Heart left ventricle (tissue), 16 donors: ENCODE data around the gene C5AR2. TPM values are rescaled to one million over a fixed set of nuclear protein-coding genes. Genes with fewer than 3 reads are reported as not detected.
"Not testable (repeated sequence)": the region's sequence is repeated elsewhere in the genome, so short reads cannot be mapped to it uniquely, and the experiment has no call there.

ENCODE experiments used
- ATAC-seq, 4 donors: fragments of 200-7000 bp; cut with Tn5 transposase; one replicate each; pipeline ENCODE4 v1.9.1; 2020 to 2022; ENCODE audit warnings: moderate library complexity in 4 of 4, mild to moderate bottlenecking in 3 of 4, moderate number of reproducible peaks in 1 of 4
- DNase-seq, 5 donors: peaks; one replicate each; pipeline ENCODE4 v3.0.0-alpha.2; 2020
- H3K27ac ChIP-seq, 12 donors: fragments of 200-600 bp; sonication (generic) in 4 of 12; one replicate each; pipeline versions ENCODE4 v1.5.0 to v1.8.0; 2016 to 2022; ENCODE audit warnings: mild to moderate bottlenecking in 2 of 12
- H3K27me3 ChIP-seq, 9 donors: fragments of 200-600 bp; sonication (generic) in 2 of 9; one replicate each; pipeline versions ENCODE4 v1.5.1 to v1.8.0; 2016 to 2022; ENCODE audit warnings: mild to moderate bottlenecking in 3 of 9
- H3K36me3 ChIP-seq, 9 donors: fragments of 200-600 bp; sonication (generic) in 2 of 9; one replicate each; pipeline versions ENCODE4 v1.5.0 to v1.8.0; 2018 to 2022; ENCODE audit warnings: mild to moderate bottlenecking in 2 of 9
- H3K4me1 ChIP-seq, 12 donors: fragments of 200-600 bp; sonication (generic) in 4 of 12; one replicate each; pipeline versions ENCODE4 v1.5.0 to v1.8.0; 2016 to 2022; ENCODE audit warnings: mild to moderate bottlenecking in 3 of 12
- H3K4me3 ChIP-seq, 12 donors: fragments of 200-600 bp; sonication (generic) in 4 of 12; one replicate each; pipeline versions ENCODE4 v1.5.0 to v1.8.0; 2017 to 2022; ENCODE audit warnings: mild to moderate bottlenecking in 9 of 12, moderate library complexity in 4 of 12
- H3K9me3 ChIP-seq, 12 donors: fragments of 200-600 bp; sonication (generic) in 4 of 12; one replicate each; pipeline versions ENCODE4 v1.5.0 to v1.8.0; 2016 to 2022; ENCODE audit warnings: mild to moderate bottlenecking in 1 of 12
- CTCF ChIP-seq, 12 donors: fragments of 200-600 bp; sonication (generic) in 4 of 12; IDR thresholded peaks; one replicate each; pipeline versions ENCODE4 v1.5.0 to v1.8.0; 2018 to 2022; ENCODE audit warnings: antibody characterized with exemption in 12 of 12, mild to moderate bottlenecking in 5 of 12
- POLR2A ChIP-seq, 2 donors: fragments of 450-650 bp; IDR thresholded peaks; one replicate each; pipeline ENCODE4 v1.6.1; 2017; ENCODE audit warnings: antibody characterized with exemption in 2 of 2, mild to moderate bottlenecking in 2 of 2, moderate library complexity in 2 of 2
- WGBS, 4 donors: extraction: QIAGEN DNeasy Blood & Tissue Kit in 2 of 4; methylation state at CpG; one replicate each; pipeline versions ENCODE4 v1.1.5 to v1.1.7; 2013 to 2018; 5-methylcytosine and 5-hydroxymethylcytosine counted together
- intact Hi-C, 10 donors: fragments of 100-400 bp; cut with DNase I; formaldehyde crosslinking; loops; one replicate each; pipeline versions ENCODE4 v1.11.1 to v1.14.2; 2022
- polyA plus RNA-seq, 2 donors: library from polyadenylated mRNA; stranded (reverse); fragments of 200-250 nt; gene quantifications; one replicate each; pipeline ENCODE4 v1.2.3, GENCODE V29; 2013
- total RNA-seq, 9 donors: library from RNA; depleted of rRNA in 2 of 9; stranded (reverse); fragments of >200 nt in 2 of 9; fragmentation: NEBNext Ultra II Directional in 3 of 9; extraction: Animal tissue kit (Norgen Biotek cat#: 25700) in 3 of 9; gene quantifications; one replicate each; pipeline versions ENCODE4 v1.1.0 to v1.2.4, GENCODE V29; 2016 to 2023
- donor health status: ischemic (EF 13 %, LVEDD 7.1; RV severe dilation, severe dysfunction).
- donor health status: healthy with polysubstance abuse.
- donor health status: DM: no; HTN: yes; CAD: no.
- donor health status: DM: no; HTN: no; CAD: no.
- donor health status: ischemic (EF 25% LVEDD 6.9; RV normal size, moderate dysfunction).
- donor health status: ischemic (EF 25% LVEDD 5.7; RV mildly dilated, moderate dysfunction).
- donor health status: healthy.
- donor health status: DM: yes; HTN: yes; CAD: no.
- donor health status: ischemic (EF 35%, LVEDD 5.7; RV mildly dilated, moderate dysfunction).
- donor health status: nonischemic (EF 11% LVEDD 7.7; RV severe dilation, severe dysfunction).
- donor health status: DM: yes; HTN: yes; CAD: no.
- donor health status: PGD.
- donor health status: ischemic (EF 29% LVEDD 5.4; RV normal size, mild dysfunction).
- donor health status: nonischemic (EF 23%, LVEDD 6.1; RV moderate dilation, normal function).

Gene C5AR2
- total and polyA plus RNA-seq, 11 donors: 0.12 to 3.3 (median 0.55) TPM

GRCh38 chr19:47380559-47380958 is 48.6 kb downstream of the C5AR2 start:
- WGBS, 4 donors: 73 to 89% (median 87%) methylated on average over 5 to 6 of the region's 6 CpGs
- Histone ChIP-seq H3K4me1 (peaks cover 0 to 27% (median 4%) of the 10 kb centered on the region in 12 donors), H3K9me3 (no peaks in the 10 kb centered on the region), H3K27me3 (no peaks in the 10 kb centered on the region), H3K4me3 (no peak overlapping the region), H3K27ac (no peak overlapping the region), H3K36me3 (peaks cover 0 to 65% (median 49%) of the 10 kb centered on the region in 9 donors)
- DNase-seq (no peak), ATAC-seq (no peak)
- intact Hi-C loops: no loop called here
- TF ChIP-seq CTCF (IDR thresholded peaks at IDR 0.05) (no peak), POLR2A (IDR thresholded peaks at IDR 0.05) (no peak)

GRCh38 chr19:47381121-47381520 is 49.1 kb downstream of the C5AR2 start:
- ATAC-seq: no peak
- Histone ChIP-seq H3K27me3 (no peaks in the 10 kb centered on the region), H3K27ac (no peak overlapping the region), H3K36me3 (peaks cover 0 to 60% (median 44%) of the 10 kb centered on the region in 9 donors), H3K9me3 (no peaks in the 10 kb centered on the region), H3K4me1 (peaks cover 0 to 27% (median 4%) of the 10 kb centered on the region in 12 donors), H3K4me3 (no peak overlapping the region)
- DNase-seq: no peak
- WGBS, 4 donors: 93 to 96% (median 95%) methylated on average over 10 to 14 of the region's 14 CpGs
- no peak for TF ChIP-seq CTCF (IDR thresholded peaks at IDR 0.05)
- intact Hi-C loops: no loop called here

GRCh38 chr19:47381653-47382279 is 49.8 kb downstream of the C5AR2 start:
- TF ChIP-seq POLR2A (IDR thresholded peaks at IDR 0.05) (no peak), CTCF (IDR thresholded peaks at IDR 0.05) (no peak)
- peaks cover 0 to 27% (median 4%) of the 10 kb centered on the region in 12 donors for H3K4me1 ChIP-seq
- no peaks in the 10 kb centered on the region for H3K9me3 ChIP-seq
- peak overlapping the region in 1 of 12 donors; percentile 42 for H3K27ac ChIP-seq
- no peak for ATAC-seq
- H3K4me3 ChIP-seq: no peak overlapping the region
- intact Hi-C loops: no loop called here
- peak in 1 of 5 donors; percentile 73 for DNase-seq
- no peaks in the 10 kb centered on the region for H3K27me3 ChIP-seq
- 75 to 98% (median 85%) methylated on average over 5 to 11 of the region's 11 CpGs for WGBS, 4 donors
- H3K36me3 ChIP-seq: peaks cover 0 to 53% (median 37%) of the 10 kb centered on the region in 9 donors

- ATAC-seq, H3K4me3 ChIP-seq, H3K27me3 ChIP-seq, H3K9me3 ChIP-seq, DNase-seq, intact Hi-C loops: not testable (repeated sequence)
- WGBS, 4 donors: 76 to 88% (median 84%) methylated on average over 5 of the region's 5 CpGs
- Histone ChIP-seq H3K36me3 (peaks cover 0 to 37% (median 31%) of the 10 kb centered on the region in 9 donors), H3K4me1 (peaks cover 0 to 38% (median 0%) of the 10 kb centered on the region in 12 donors), H3K27ac (peak overlapping the region in 1 of 12 donors; percentile 42)
Observed at GRCh38 chr19:47383890-47384289, 51.9 kb downstream of the C5AR2 start.

- intact Hi-C loops, ATAC-seq, H3K9me3 ChIP-seq, H3K27ac ChIP-seq, H3K27me3 ChIP-seq, H3K4me3 ChIP-seq, DNase-seq: not testable (repeated sequence)
- Histone ChIP-seq H3K4me1 (peaks cover 0 to 45% (median 0%) of the 10 kb centered on the region in 12 donors), H3K36me3 (peaks cover 0 to 32% (median 27%) of the 10 kb centered on the region in 9 donors)
- WGBS, 4 donors: 81 to 92% (median 86%) methylated on average over 4 of the region's 4 CpGs
Observed at GRCh38 chr19:47384533-47384932, 52.6 kb downstream of the C5AR2 start.

DNA sequence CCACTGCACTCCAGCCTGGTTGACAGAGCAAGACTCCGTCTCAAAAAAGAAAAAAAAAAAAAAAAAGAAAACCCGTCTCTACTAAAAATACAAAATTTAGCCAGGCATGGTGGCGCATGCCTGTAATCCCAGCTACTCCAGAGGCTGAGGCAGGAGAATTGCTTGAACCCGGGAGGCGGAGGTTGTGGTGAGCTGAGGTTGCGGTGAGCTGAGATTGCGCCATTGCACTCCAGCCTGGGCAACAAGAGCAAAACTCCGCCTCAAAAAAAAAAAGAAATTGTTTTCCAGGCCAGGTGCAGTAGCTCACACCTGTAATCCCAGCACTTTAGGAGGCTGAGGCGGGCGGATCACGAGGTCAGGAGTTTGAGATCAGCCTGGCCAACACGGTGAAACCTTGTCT is 54.6 kb downstream of the C5AR2 start:
- not testable (repeated sequence) for H3K27me3 ChIP-seq, ATAC-seq, H3K27ac ChIP-seq, DNase-seq, H3K9me3 ChIP-seq, H3K4me3 ChIP-seq
- WGBS, 4 donors: 82 to 90% (median 87%) methylated on average over 12 of the region's 12 CpGs
- peaks cover 0 to 47% (median 0%) of the 10 kb centered on the region in 12 donors for H3K4me1 ChIP-seq
- H3K36me3 ChIP-seq: peaks cover 0 to 11% (median 9%) of the 10 kb centered on the region in 9 donors
- intact Hi-C loops: loop anchor here in 1 of 10 donors (5.0 kb wide), 1 partner anchor 94 kb away; no protein-coding TSS in a partner anchor

DNA sequence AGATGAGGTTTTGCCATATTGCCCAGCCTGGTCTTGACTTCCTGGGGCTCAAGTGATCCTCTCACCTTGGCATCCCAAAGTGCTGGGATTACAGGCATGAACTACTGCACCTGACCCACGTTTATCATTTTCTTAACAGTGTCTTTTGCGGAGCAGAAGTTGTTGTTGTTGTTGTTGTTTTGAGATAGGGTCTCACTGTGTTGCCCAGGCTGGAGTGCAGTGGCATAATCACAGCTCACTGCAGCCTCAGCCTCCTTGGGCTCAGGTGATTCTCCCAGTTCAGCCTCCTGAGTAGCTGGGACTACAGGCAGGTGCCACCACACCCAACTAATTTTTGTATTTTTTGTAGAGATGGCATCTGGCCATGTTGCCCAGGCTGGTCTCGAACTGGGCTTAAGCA is 55.6 kb downstream of the C5AR2 start:
- H3K36me3 ChIP-seq, H3K4me3 ChIP-seq, H3K27me3 ChIP-seq, DNase-seq, ATAC-seq, H3K9me3 ChIP-seq: not testable (repeated sequence)
- Histone ChIP-seq H3K4me1 (peaks cover 0 to 40% (median 0%) of the 10 kb centered on the region in 12 donors), H3K27ac (peak overlapping the region in 1 of 12 donors; percentile 84)
- WGBS, 4 donors: 67 to 85% (median 81%) methylated on average over 3 of the region's 3 CpGs
- intact Hi-C loops: loop anchor here in 1 of 10 donors (5.0 kb wide), 1 partner anchor 95 kb away; no protein-coding TSS in a partner anchor

GRCh38 chr19:47388721-47389120 is 56.7 kb downstream of the C5AR2 start:
- intact Hi-C loops: loop anchor here in 1 of 10 donors (5.0 kb wide), 1 partner anchor 96 kb away; no protein-coding TSS in a partner anchor
- DNase-seq, H3K9me3 ChIP-seq, H3K4me3 ChIP-seq, H3K27me3 ChIP-seq, H3K36me3 ChIP-seq: not testable (repeated sequence)
- H3K4me1 ChIP-seq: peaks cover 0 to 31% (median 0%) of the 10 kb centered on the region in 12 donors
- ATAC-seq: peak in 1 of 4 donors; percentile 36
- peak overlapping the region in 1 of 12 donors; percentile 84 for H3K27ac ChIP-seq
- 78 to 83% (median 80%) methylated on average over 5 of the region's 5 CpGs for WGBS, 4 donors
